ENCODE measurements around the gene TRAF1.
A peak's percentile ranks its signal among the peaks of the same experiment; 100 is the strongest.

The TRAF1 gene

DNA sequence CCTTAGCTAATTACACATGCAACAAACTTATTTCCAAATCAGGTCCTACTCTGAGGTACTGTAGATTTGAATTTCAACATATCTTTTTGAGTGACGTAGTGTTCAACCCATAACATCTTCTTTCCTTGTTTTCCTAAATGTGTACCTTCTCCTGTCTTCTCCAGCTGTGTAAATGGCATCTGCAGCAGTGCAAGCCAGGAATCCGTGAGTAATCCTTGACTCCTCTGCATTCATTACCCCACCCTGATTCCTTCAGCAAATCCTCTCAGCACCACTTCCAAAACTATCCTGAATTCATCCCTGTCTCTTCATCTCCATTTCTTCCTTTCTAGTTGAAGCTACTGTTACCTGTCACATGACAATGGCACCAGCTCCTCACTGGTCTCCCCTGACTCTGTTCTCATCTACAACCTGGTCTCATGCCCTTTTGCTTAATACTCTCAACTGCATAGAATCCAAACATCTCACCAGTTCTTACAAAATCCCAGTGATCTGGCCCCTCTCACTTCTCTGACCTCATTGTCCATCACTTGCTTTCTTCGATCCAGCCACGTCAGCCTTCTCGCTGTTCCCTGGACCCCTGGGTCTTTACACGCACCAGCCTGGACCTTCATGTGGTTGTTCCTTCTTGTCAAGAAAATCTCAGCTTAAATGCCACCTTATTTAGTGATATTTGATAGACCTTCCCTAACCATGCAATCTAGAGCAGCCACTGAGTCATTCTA is 14.6 kb upstream of the TRAF1 start:
- DNase-seq (ENCODE audit: low spot score) = no peak

- no peak for DNase-seq (ENCODE audit: low spot score)
These were observed 14.0 kb upstream of the TRAF1 start for GRCh38 chr9:120940573-120940972.

- DNase-seq (ENCODE audit: low spot score) = no peak
These were observed 12.3 kb upstream of the TRAF1 start for GRCh38 chr9:120938851-120939250.

DNA sequence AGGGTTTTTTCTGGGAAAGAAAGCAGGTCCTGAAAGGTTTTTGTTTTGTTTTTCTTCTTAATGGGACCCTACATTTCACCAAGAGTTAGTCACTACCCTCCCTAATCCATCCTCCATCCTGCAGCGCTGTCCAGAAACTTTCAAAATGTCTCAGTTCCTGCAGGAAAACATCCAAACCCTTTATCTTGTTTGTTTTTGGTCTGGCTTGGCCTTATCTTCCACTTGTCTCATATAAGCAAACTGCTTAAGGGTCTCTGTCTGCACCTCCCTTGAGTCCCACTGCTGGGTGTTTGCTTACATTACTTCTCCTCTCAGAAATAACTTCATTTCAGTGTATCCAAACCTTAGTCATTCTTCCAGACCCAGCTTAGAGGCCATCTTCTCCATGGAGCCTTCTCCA is 11.0 kb upstream of the TRAF1 start:
- DNase-seq (ENCODE audit: low spot score) = no peak

GRCh38 chr9:120937127-120937526 is 10.5 kb upstream of the TRAF1 start:
- DNase-seq (ENCODE audit: low spot score) = no peak

DNA sequence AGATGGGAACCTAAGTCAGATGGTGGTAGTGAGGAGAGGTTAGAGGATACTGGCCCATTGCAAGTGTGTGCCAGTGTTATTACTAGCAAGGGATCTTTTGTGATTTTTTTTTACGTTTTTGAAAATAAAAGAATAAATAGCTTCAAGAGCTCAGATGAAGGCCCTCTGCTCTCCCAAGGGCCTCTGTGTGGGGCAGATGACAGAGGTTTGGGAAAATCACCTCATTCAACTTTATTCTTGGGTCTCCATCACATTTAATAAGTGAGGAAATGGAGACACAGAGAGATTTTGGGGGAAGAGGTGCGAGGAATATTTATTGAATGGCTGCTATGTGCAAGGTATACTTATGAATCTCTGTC is 10.1 kb upstream of the TRAF1 start:
- DNase-seq (ENCODE audit: low spot score) = no peak

GRCh38 chr9:120936011-120936763 is 9.6 kb upstream of the TRAF1 start:
- peak; percentile 92 for DNase-seq (ENCODE audit: low spot score)

- DNase-seq (ENCODE audit: low spot score) = peak; percentile 91
These were observed 8.8 kb upstream of the TRAF1 start for GRCh38 chr9:120935383-120935857.

GRCh38 chr9:120934281-120934680 is 7.7 kb upstream of the TRAF1 start:
- peak; percentile 17 for DNase-seq (ENCODE audit: low spot score)

DNA sequence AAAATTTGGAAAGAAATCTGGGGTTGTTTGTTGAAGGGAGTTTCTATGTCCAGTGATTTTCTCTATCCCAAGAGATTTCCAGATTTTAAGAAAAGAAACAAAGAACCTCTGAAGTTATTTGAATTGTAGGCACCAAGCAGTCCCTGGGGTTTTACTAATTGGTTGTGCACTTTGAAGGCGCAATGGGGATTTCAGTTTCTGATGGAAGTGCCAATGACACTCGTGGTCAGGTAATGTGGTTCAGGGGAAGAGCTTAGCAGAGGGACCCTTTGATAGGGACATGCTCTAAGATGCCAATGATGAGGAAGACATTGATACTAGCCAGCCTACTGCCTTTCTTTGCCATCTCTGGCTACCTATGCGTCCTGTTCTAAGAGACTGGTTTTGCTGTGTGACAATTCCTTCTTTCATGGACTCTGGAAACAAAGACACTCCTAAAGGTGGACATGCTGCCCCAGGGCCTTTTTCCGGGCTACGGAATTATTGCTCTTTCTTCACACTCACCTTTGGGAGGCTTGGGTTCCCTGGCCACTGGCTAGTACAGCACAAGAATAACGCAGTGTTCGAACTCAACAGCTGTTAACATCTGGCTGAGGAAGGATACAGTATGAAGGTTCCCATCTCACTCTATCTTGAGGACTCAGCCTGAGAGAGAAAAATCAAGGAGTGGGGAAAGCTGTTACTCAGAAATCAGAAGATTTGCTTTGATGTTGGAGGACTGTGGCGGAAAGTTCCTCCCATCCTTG is 6.9 kb upstream of the TRAF1 start:
- DNase-seq (ENCODE audit: low spot score) = no peak

DNA sequence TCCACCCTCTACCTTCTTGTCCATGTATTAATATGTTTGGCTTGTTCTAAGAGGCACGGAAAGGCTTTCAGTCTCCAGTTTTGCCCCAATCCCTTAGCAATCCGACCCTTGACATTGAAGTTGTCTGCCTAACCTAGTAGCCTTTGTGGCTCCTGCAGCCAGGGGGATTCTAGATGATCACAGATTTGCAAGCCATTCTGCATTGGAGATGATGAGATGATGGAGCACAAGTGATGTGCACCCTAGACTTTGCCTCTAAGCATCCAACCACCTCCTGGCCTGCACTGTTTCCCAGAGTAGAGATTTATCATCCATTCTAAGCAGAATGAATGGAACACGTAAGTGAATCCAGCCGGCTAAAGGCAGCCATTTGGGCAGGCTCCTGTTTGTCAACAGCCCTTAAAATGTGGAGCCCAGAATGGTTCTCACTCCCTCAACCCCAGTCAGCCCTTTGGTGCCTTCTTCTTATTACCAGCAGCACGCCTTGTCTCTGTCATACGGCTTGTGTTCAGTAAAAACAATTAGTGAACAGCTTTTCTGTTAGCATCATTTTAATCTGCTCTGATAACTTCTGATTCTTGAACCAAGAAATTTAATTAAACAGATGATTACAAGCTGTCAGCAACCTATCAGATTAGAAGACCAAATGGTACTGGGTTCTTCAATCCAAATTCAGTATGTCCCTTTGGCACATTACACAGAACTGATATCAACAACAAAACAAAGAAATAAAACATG is 5.7 kb upstream of the TRAF1 start:
- DNase-seq (ENCODE audit: low spot score) = no peak

GRCh38 chr9:120931231-120932085 is 4.9 kb upstream of the TRAF1 start:
- peak; percentile 30 for DNase-seq (ENCODE audit: low spot score)

DNA sequence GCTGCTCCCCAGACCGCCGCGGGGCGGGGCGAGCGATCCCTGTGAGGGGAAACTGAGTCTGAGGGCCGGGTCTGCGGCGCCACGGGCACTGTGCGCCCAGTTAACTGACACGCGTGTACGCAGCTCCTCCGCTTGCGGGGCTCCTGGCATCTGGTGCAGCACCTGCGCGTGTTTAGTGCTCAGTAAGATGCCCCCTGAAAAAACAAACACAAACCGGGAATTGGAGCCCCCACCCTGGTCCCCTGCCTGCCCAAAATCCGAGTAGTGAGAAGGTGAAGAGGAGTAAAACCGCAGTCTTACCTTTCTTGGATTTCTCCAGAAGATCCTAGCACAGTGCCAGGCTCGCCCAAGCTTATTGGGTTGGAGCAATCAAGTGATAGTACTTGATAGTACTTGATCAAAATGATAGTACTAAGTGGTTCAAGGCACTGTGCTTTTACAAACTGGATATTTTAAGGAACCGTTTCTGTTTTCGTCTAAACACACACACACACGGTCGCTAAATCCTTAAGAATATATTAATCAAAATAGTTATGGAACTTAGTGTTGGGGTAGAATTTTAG is 2.7 kb upstream of the TRAF1 start:
- DNase-seq (ENCODE audit: low spot score) = no peak

DNA sequence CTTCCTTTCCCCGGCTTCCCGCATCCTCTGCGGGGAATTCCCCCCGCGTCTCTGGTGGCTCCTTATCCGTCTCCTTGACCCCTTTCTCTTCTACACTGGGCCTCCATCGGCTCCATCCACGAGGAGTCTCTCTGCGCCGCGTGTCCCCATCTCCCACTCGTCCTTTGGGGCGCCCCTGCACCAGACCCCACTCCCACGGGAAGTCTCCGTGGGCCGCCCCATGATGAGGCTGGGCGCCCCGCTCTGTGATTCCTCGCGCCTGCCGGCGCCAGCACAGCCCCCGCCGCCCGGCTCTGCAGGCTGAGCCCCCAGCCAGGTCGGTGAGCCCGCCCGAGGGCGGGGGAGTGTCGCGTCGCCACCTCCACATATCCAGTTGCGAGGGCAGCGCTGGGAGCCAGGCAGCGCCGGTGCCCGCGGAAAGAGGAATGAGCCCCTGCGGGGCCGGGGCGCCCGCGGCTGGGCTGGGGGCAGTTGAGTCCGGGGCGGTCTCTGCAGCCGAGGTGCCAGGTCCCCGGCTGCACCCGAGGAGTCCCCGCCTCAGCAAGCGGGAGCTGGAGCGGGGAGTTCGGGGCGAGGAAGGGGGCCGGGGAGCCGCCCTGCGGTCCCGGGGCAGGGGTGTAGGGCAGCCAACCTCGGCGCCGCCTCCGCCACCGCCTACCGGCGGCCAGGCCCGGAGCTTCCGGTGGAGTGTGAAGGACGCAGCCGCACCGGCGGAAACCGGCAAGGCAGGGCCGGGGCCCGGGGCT is 2.1 kb upstream of the TRAF1 start:
- peak; percentile 60 for DNase-seq (ENCODE audit: low spot score)

DNA sequence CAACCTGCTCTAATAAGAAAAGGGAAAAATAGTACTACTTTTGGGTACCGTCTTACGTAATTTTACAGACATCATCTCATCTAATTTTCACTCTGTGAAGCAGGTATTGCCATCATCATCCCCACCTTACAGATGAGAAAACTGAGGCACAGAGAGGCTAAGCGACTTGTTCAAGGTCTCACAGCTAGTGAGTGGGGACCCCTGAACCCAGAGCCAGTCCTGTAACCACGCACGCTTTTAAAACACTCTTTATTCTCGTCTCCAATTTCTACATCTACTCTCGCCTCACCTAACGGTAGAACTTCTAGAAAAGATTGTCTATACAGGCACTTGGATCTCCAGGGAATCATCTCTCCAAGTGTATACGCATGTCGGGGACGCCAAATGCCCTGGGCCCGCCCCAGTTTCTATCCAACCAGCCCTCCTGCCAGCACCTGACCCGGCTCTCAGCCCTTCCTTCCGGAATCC is 1.5 kb upstream of the TRAF1 start:
- DNase-seq (ENCODE audit: low spot score) = no peak

DNA sequence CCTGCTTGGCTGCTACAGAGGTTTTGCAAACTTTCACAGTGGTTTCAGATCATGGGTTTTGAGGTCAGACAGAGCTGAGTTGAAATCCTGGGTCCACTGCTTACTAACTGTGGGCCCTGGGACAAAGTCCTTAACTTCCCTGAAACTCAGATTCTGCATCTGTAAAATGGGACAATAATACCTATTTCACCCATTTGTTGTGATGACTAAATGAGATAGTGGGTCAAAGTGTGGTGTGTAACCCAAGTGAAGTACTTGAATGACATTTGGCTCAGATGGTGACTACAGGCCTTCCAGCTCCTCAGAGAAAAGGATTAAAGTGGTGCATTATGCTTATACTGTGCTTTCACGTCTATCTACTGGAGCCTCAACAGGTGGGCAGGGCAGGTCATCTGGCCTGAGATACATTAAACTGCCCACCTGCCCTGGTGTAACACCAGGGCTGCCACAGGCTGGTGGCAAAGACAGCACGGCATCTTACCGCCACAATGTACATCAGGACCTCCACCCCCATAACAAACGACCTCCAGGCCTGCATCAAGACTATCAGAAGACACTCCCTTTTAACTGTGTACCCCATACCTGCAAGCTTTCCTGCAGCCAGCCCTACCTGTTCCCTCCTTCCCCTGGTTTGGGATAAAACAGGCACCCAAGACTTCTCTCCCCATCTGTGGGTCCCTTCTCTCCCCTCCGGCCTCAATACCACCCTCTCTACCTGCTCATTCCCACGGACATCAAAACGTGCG is 846 bp upstream of the TRAF1 start:
- no peak for DNase-seq (ENCODE audit: low spot score)

- no peak for DNase-seq (ENCODE audit: low spot score)
These were observed 830 bp downstream of the TRAF1 start for GRCh38 chr9:120925535-120926396.
